ENCODE measurements around the gene INA.

GRCh38 chr10:103276896-103277712 lies at the start of gene INA:
- TF ChIP-seq, protein P1, sequence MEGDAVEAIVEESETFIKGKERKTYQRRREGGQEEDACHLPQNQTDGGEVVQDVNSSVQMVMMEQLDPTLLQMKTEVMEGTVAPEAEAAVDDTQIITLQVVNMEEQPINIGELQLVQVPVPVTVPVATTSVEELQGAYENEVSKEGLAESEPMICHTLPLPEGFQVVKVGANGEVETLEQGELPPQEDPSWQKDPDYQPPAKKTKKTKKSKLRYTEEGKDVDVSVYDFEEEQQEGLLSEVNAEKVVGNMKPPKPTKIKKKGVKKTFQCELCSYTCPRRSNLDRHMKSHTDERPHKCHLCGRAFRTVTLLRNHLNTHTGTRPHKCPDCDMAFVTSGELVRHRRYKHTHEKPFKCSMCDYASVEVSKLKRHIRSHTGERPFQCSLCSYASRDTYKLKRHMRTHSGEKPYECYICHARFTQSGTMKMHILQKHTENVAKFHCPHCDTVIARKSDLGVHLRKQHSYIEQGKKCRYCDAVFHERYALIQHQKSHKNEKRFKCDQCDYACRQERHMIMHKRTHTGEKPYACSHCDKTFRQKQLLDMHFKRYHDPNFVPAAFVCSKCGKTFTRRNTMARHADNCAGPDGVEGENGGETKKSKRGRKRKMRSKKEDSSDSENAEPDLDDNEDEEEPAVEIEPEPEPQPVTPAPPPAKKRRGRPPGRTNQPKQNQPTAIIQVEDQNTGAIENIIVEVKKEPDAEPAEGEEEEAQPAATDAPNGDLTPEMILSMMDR (IDR thresholded peaks at IDR 0.05): no peak
- TF ChIP-seq POLR2A (IDR thresholded peaks at IDR 0.05): no peak
